ENCODE results near the gene RBM38. TPM values are rescaled to one million over a fixed set of nuclear protein-coding genes. Genes with fewer than 3 reads are reported as not detected.

RBM38 gene
- total and polyA plus RNA-seq, 10 of the 15 experiments (the other 5 are each of a cell fraction or from before 2014, with no cell fraction given) = 0.32 to 118 (median 25.2) TPM

DNA sequence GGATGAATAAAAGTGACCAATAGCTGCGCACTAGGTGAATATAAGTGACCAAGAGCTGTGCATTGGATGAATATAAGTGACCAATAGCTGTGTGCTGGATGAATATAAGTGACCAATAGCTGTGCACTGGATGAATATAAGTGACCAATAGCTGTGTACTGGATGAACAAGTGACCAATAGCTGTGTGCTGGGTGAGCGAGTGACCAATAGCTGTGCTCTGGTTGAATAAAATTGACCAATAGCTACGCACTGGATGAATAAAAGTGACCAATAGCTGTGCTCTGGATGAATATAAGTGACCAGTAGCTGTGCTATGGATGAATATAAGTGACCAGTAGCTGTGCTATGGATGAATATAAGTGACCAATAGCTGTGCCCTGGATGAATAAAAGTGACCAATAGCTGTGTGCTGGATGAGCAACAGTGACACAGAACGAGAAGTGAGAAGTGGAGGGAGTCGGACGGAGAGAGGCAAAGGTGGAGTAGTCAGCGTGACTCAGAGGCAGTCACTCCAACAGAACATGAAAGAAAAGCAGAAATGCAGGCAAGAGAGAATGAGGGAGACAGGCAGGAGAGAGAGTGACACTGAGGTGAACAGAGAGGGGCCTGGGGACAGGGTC, 38.5 kb downstream of the RBM38 start:
- Histone ChIP-seq H3K4me1 (ENCODE audit: control insufficient read depth, insufficient read depth, low read length) (peaks cover 49% of the 10 kb centered on the region), H3K27me3 (replicated peaks in 1 of 2; ENCODE audit: control insufficient read depth in 2 of 2, insufficient read depth in 2 of 2, low read length in 1 of 2) (no peaks in the 10 kb centered on the region), H3K27ac (ENCODE audit: control insufficient read depth, insufficient read depth) (no peak overlapping the region), H4K20me1 (ENCODE audit: control insufficient read depth, insufficient read depth) (no peaks in the 10 kb centered on the region), H2AFZ (ENCODE audit: control insufficient read depth, low read depth, low read length) (no peak overlapping the region), H3K79me2 (ENCODE audit: control insufficient read depth, insufficient read depth, low read length) (no peaks in the 10 kb centered on the region), H3K36me3 (ENCODE audit: control insufficient read depth in 2 of 2, insufficient read depth in 2 of 2, low read length in 1 of 2) (no peaks in the 10 kb centered on the region), H3K4me2 (ENCODE audit: control insufficient read depth, insufficient read depth) (no peak overlapping the region), H3K9ac (ENCODE audit: control insufficient read depth, insufficient read depth, low read length) (no peak overlapping the region), H3K4me3 (no peak overlapping the region), H3K9me3 (replicated peaks; ENCODE audit: control insufficient read depth, insufficient read depth, low read length) (no peaks in the 10 kb centered on the region; the same call in 2 of the 3 replicates)
- in situ Hi-C loops (cut with MboI) = no loop called here
- RAD21 ChIA-PET (ENCODE audit: unreplicated experiment) = interaction anchor here (1.3 to 2.2 kb wide), 2 partner anchors 17 to 29 kb away, joined by 3 to 7 read pairs; no protein-coding TSS in a partner anchor
- CTCF ChIA-PET = interaction anchor here (0.6 to 2.9 kb wide), 6 partner anchors 17 to 81 kb away, joined by 3 to 8 read pairs (median 3); no protein-coding TSS in a partner anchor
- POLR2A ChIA-PET = interaction anchor here (1.0 to 2.4 kb wide), 3 partner anchors 17 to 52 kb away, joined by 5 to 7 read pairs (median 6); no protein-coding TSS in a partner anchor
- DNase-seq (ENCODE audit: low read depth, low spot score) (no peak), ATAC-seq (peak; percentile 30), FAIRE-seq (peak; percentile 18)
- intact Hi-C loops (cut with micrococcal nuclease; ENCODE audit: unreplicated experiment) = no loop called here
- SMC1A ChIA-PET (ENCODE audit: uncharacterized antibody, unreplicated experiment) = interaction anchor here (0.7 to 1.6 kb wide), 9 partner anchors 11 to 70 kb away, joined by 3 to 5 read pairs (median 3); no protein-coding TSS in a partner anchor
- no TSS peak for BruUV-seq (replicated peaks)
- 43% methylated on average over 7 of the region's 7 CpGs for WGBS (ENCODE audit: insufficient coverage, insufficient replicate concordance, low lambda C conversion rate, missing lambda C conversion rate)
- TF ChIP-seq, protein P1, sequence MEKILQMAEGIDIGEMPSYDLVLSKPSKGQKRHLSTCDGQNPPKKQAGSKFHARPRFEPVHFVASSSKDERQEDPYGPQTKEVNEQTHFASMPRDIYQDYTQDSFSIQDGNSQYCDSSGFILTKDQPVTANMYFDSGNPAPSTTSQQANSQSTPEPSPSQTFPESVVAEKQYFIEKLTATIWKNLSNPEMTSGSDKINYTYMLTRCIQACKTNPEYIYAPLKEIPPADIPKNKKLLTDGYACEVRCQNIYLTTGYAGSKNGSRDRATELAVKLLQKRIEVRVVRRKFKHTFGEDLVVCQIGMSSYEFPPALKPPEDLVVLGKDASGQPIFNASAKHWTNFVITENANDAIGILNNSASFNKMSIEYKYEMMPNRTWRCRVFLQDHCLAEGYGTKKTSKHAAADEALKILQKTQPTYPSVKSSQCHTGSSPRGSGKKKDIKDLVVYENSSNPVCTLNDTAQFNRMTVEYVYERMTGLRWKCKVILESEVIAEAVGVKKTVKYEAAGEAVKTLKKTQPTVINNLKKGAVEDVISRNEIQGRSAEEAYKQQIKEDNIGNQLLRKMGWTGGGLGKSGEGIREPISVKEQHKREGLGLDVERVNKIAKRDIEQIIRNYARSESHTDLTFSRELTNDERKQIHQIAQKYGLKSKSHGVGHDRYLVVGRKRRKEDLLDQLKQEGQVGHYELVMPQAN (conservative IDR thresholded peaks at IDR 0.05) = no peak
- TF ChIP-seq, protein P2, sequence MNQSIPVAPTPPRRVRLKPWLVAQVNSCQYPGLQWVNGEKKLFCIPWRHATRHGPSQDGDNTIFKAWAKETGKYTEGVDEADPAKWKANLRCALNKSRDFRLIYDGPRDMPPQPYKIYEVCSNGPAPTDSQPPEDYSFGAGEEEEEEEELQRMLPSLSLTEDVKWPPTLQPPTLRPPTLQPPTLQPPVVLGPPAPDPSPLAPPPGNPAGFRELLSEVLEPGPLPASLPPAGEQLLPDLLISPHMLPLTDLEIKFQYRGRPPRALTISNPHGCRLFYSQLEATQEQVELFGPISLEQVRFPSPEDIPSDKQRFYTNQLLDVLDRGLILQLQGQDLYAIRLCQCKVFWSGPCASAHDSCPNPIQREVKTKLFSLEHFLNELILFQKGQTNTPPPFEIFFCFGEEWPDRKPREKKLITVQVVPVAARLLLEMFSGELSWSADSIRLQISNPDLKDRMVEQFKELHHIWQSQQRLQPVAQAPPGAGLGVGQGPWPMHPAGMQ (IDR thresholded peaks at IDR 0.05; ENCODE audit: borderline replicate concordance) = no peak
- TF ChIP-seq SUPT20H (IDR thresholded peaks at IDR 0.05; ENCODE audit: borderline replicate concordance, control insufficient read depth, low read depth, low read length) (no peak), PAX5 (IDR thresholded peaks at IDR 0.05; ENCODE audit: borderline replicate concordance, low read depth, low read length) (no peak), NFYA (IDR thresholded peaks at IDR 0.05; ENCODE audit: borderline replicate concordance, low read depth, low read length) (no peak), MYC (IDR thresholded peaks at IDR 0.05; ENCODE audit: insufficient read depth, insufficient read length, insufficient replicate concordance, low read length, severe bottlenecking) (no peak), EP300 (IDR thresholded peaks at IDR 0.05; ENCODE audit: borderline replicate concordance in 1 of 2, control insufficient read depth in 1 of 2, low read depth in 2 of 2, low read length in 2 of 2) (no peak), BHLHE40 (IDR thresholded peaks at IDR 0.05; ENCODE audit: borderline replicate concordance in 1 of 2, low read depth in 2 of 2, low read length in 1 of 2) (no peak), SP1 (IDR thresholded peaks at IDR 0.05; ENCODE audit: low read depth, low read length) (peak; percentile 81), NFYB (IDR thresholded peaks at IDR 0.05; ENCODE audit: insufficient read depth, low read depth, low read length) (peak; percentile 86), EGR1 (IDR thresholded peaks at IDR 0.05; ENCODE audit: borderline replicate concordance in 1 of 2, low read depth in 2 of 2, low read length in 2 of 2) (no peak), TBL1XR1 (IDR thresholded peaks at IDR 0.05; ENCODE audit: low read depth, low read length) (no peak), POLR2AphosphoS5 (IDR thresholded peaks at IDR 0.05; ENCODE audit: low read length) (no peak), ZNF622 (IDR thresholded peaks at IDR 0.05) (no peak), YBX1 (IDR thresholded peaks at IDR 0.05) (no peak)
- TF ChIP-seq, protein P3, sequence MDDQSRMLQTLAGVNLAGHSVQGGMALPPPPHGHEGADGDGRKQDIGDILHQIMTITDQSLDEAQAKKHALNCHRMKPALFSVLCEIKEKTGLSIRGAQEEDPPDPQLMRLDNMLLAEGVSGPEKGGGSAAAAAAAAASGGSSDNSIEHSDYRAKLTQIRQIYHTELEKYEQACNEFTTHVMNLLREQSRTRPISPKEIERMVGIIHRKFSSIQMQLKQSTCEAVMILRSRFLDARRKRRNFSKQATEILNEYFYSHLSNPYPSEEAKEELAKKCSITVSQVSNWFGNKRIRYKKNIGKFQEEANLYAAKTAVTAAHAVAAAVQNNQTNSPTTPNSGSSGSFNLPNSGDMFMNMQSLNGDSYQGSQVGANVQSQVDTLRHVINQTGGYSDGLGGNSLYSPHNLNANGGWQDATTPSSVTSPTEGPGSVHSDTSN (IDR thresholded peaks at IDR 0.05; ENCODE audit: insufficient replicate concordance, low read depth, low read length) = peak; percentile 37
- TF ChIP-seq, protein P4, sequence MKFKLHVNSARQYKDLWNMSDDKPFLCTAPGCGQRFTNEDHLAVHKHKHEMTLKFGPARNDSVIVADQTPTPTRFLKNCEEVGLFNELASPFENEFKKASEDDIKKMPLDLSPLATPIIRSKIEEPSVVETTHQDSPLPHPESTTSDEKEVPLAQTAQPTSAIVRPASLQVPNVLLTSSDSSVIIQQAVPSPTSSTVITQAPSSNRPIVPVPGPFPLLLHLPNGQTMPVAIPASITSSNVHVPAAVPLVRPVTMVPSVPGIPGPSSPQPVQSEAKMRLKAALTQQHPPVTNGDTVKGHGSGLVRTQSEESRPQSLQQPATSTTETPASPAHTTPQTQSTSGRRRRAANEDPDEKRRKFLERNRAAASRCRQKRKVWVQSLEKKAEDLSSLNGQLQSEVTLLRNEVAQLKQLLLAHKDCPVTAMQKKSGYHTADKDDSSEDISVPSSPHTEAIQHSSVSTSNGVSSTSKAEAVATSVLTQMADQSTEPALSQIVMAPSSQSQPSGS (IDR thresholded peaks at IDR 0.05; ENCODE audit: low read length) = no peak

Measured in GM12878 (cell line).